Heart right ventricle (tissue), 16 donors: ENCODE data around the gene CLCF1. TPM values are rescaled to one million over a fixed set of nuclear protein-coding genes. Genes with fewer than 3 reads are reported as not detected.

Source experiments
- ATAC-seq, 8 donors: fragments of 200-7000 bp; cut with Tn5 transposase; one replicate each; pipeline ENCODE4 v1.9.1; 2020; ENCODE audit warnings: mild to moderate bottlenecking in 8 of 8, moderate library complexity in 8 of 8, moderate number of reproducible peaks in 1 of 8
- DNase-seq, 2 donors: peaks; one replicate each; pipeline ENCODE4 v3.0.0-alpha.2; 2020
- H3K27ac ChIP-seq, 10 donors: fragments of 200-600 bp; sonication (generic) in 2 of 10; one replicate each; pipeline versions ENCODE4 v1.5.0 to v1.8.0; 2020 to 2022; ENCODE audit warnings: mild to moderate bottlenecking in 3 of 10
- H3K27me3 ChIP-seq, 7 donors: fragments of 200-600 bp; one replicate each; pipeline ENCODE4 v1.8.0; 2021 to 2022; ENCODE audit warnings: mild to moderate bottlenecking in 2 of 7
- H3K36me3 ChIP-seq, 9 donors: fragments of 200-600 bp; sonication (generic) in 1 of 9; one replicate each; pipeline versions ENCODE4 v1.5.0 to v1.8.0; 2020 to 2022; ENCODE audit warnings: mild to moderate bottlenecking in 2 of 9
- H3K4me1 ChIP-seq, 9 donors: fragments of 200-600 bp; sonication (generic) in 1 of 9; one replicate each; pipeline versions ENCODE4 v1.5.0 to v1.8.0; 2020 to 2022; ENCODE audit warnings: mild to moderate bottlenecking in 4 of 9
- H3K4me3 ChIP-seq, 10 donors: fragments of 200-600 bp; sonication (generic) in 2 of 10; one replicate each; pipeline versions ENCODE4 v1.5.0 to v1.8.0; 2020 to 2022; ENCODE audit warnings: mild to moderate bottlenecking in 7 of 10, moderate library complexity in 2 of 10
- H3K9me3 ChIP-seq, 11 donors: fragments of 200-600 bp in 10 of 11; sonication (generic) in 2 of 11; one replicate each; pipeline versions ENCODE4 v1.5.0 to v1.8.0; 2013 to 2022; ENCODE audit warnings: mild to moderate bottlenecking in 2 of 11, control low read depth in 1 of 11, moderate library complexity in 1 of 11
- WGBS, 2 donors: extraction: QIAGEN DNeasy Blood & Tissue Kit; methylation state at CpG; one replicate each; pipeline ENCODE4 v1.1.7; 2013; ENCODE audit warnings: inconsistent platforms in 1 of 2; 5-methylcytosine and 5-hydroxymethylcytosine counted together
- intact Hi-C, 10 donors: fragments of 100-400 bp; cut with DNase I; formaldehyde crosslinking; loops; one replicate each; pipeline versions ENCODE4 v1.11.1 to v1.14.2; 2022
- polyA plus RNA-seq, 2 donors: library from polyadenylated mRNA; stranded (reverse); fragments of 200-250 nt; gene quantifications; one replicate each; pipeline ENCODE4 v1.2.3, GENCODE V29; 2013
- total RNA-seq, 10 donors: library from RNA; stranded (reverse); fragmentation: NEBNext Ultra II Directional in 3 of 10; extraction: Animal tissue kit (Norgen Biotek cat#: 25700) in 3 of 10; gene quantifications; one replicate each; pipeline versions ENCODE4 v1.2.1 to v1.2.4, GENCODE V29; 2021 to 2023
- TF ChIP-seq, protein P1 (sequence below), 9 donors: fragments of 200-600 bp; sonication (generic) in 2 of 9; IDR thresholded peaks; one replicate each; pipeline versions ENCODE4 v1.5.0 to v1.8.0; 2021 to 2022; ENCODE audit warnings: antibody characterized with exemption in 9 of 9, mild to moderate bottlenecking in 5 of 9, moderate library complexity in 1 of 9
- donor health status: Arrhythmogenic right ventricular cardiomyopathy.
- donor health status: ischemic (EF 13 %, LVEDD 7.1; RV severe dilation, severe dysfunction).
- donor health status: healthy with polysubstance abuse.
- donor health status: DM: no; HTN: yes; CAD: no.
- donor health status: DM: no; HTN: no; CAD: no.
- donor health status: ischemic (EF 25% LVEDD 6.9; RV normal size, moderate dysfunction).
- donor health status: ischemic (EF 25% LVEDD 5.7; RV mildly dilated, moderate dysfunction).
- donor health status: healthy.
- donor health status: DM: yes; HTN: yes; CAD: no.
- donor health status: Ischemic cardiomyopathy.
- donor health status: ischemic (EF 35%, LVEDD 5.7; RV mildly dilated, moderate dysfunction).
- donor health status: nonischemic (EF 11% LVEDD 7.7; RV severe dilation, severe dysfunction).
- donor health status: DM: yes; HTN: yes; CAD: no.
- donor health status: PGD.
- donor health status: ischemic (EF 29% LVEDD 5.4; RV normal size, mild dysfunction).
- donor health status: nonischemic (EF 23%, LVEDD 6.1; RV moderate dilation, normal function).

Gene CLCF1
- total and polyA plus RNA-seq, 12 donors: 0.31 to 12.3 (median 1.2) TPM

DNA sequence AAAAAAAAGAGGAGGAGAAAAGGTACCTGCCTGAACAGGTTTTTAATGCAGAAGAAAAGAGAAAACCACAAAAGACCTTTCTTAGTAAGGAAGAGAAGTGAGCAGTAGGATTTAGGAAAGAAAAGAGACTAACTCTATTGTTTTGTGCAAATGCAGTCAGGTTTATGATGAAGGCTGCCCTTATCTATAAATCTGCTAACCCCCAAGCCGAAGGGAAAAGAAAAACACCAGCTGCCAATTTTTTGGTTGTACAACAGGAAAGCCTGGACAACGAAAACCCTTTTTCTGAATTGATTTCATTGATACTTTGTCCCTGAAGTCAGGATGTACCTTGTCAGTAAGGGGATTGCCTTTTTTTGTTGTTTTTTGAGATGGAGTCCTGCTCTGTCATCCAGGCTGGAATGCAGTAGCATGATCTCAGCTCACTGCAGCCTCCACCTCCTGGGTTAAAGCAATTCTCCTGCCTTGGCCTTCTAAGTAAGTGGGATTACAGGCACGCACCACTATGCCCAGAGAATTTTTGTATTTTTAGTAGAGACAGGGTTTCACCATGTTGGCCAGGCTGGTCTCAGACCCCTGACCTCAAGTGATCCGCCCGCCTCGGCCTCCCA is 41.2 kb downstream of the CLCF1 start:
- Histone ChIP-seq H3K36me3 (peaks cover 0 to 18% (median 0%) of the 10 kb centered on the region in 9 donors), H3K9me3 (no peaks in the 10 kb centered on the region), H3K4me3 (no peak overlapping the region), H3K4me1 (no peaks in the 10 kb centered on the region), H3K27ac (no peak overlapping the region), H3K27me3 (no peaks in the 10 kb centered on the region)
- DNase-seq (no peak), ATAC-seq (no peak)
- intact Hi-C loops: no loop called here
- TF ChIP-seq, protein P1, sequence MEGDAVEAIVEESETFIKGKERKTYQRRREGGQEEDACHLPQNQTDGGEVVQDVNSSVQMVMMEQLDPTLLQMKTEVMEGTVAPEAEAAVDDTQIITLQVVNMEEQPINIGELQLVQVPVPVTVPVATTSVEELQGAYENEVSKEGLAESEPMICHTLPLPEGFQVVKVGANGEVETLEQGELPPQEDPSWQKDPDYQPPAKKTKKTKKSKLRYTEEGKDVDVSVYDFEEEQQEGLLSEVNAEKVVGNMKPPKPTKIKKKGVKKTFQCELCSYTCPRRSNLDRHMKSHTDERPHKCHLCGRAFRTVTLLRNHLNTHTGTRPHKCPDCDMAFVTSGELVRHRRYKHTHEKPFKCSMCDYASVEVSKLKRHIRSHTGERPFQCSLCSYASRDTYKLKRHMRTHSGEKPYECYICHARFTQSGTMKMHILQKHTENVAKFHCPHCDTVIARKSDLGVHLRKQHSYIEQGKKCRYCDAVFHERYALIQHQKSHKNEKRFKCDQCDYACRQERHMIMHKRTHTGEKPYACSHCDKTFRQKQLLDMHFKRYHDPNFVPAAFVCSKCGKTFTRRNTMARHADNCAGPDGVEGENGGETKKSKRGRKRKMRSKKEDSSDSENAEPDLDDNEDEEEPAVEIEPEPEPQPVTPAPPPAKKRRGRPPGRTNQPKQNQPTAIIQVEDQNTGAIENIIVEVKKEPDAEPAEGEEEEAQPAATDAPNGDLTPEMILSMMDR (IDR thresholded peaks at IDR 0.05): no peak
- WGBS, 2 donors: 84 to 91% methylated on average over 6 of the region's 6 CpGs

DNA sequence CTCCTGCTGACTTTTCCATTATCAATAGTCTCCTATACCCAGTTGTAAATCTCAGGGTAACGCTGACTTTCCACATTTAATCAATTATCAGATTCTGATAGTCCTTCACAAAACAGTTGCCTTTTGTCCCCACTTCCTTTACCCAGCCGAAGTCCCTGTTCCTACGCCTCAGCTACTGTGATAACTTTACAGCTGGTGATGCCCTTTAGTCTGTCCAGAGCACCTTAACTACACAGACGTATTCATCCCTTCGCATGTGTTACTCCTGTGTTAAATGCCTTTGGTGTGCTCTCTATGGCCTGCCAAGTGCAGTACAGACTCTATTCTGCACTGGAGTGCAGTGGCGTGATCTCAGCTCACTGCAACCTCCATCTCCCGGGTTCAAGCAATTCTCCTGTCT is 49.9 kb downstream of the CLCF1 start:
- H3K4me3 ChIP-seq: no peak overlapping the region
- WGBS, 2 donors: 86 to 90% methylated on average over 7 of the region's 7 CpGs
- no peaks in the 10 kb centered on the region for H3K9me3 ChIP-seq
- H3K27me3 ChIP-seq: no peaks in the 10 kb centered on the region
- H3K27ac ChIP-seq: no peak overlapping the region
- no peak for DNase-seq
- intact Hi-C loops: no loop called here
- TF ChIP-seq, protein P1 (IDR thresholded peaks at IDR 0.05): no peak
- peaks cover 0 to 11% (median 0%) of the 10 kb centered on the region in 9 donors for H3K36me3 ChIP-seq
- peaks cover under 1 to 9% (median 6%) of the 10 kb centered on the region in 9 donors for H3K4me1 ChIP-seq
- ATAC-seq: no peak

DNA sequence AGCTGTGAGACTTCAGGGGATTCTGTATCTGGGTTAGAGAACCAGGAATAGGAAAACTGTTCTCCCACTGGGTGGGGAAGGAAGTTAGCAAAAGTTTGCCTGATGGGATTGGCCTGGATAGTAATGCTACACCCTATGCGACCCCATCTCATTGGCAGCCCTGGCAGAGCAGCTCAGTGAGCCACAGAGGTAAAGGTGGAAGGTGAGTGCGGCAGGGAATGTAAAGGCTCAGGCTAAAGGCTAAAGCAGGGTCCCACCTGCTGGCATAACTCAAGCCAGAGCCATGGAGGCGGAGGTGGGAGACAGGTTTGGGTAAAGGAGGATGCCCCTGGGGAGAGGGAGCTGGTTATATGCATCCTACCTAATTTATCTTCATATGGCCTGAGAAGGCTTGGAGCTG is 51.3 kb downstream of the CLCF1 start:
- Histone ChIP-seq H3K27ac (no peak overlapping the region), H3K4me3 (no peak overlapping the region), H3K9me3 (no peaks in the 10 kb centered on the region), H3K36me3 (peaks cover 0 to 11% (median 0%) of the 10 kb centered on the region in 9 donors), H3K4me1 (peaks cover 4 to 15% (median 12%) of the 10 kb centered on the region in 9 donors), H3K27me3 (no peaks in the 10 kb centered on the region)
- WGBS, 2 donors: 96 to 97% methylated on average over 3 of the region's 3 CpGs
- no peak for DNase-seq
- no peak for ATAC-seq
- intact Hi-C loops: no loop called here
- TF ChIP-seq, protein P1 (IDR thresholded peaks at IDR 0.05): no peak

DNA sequence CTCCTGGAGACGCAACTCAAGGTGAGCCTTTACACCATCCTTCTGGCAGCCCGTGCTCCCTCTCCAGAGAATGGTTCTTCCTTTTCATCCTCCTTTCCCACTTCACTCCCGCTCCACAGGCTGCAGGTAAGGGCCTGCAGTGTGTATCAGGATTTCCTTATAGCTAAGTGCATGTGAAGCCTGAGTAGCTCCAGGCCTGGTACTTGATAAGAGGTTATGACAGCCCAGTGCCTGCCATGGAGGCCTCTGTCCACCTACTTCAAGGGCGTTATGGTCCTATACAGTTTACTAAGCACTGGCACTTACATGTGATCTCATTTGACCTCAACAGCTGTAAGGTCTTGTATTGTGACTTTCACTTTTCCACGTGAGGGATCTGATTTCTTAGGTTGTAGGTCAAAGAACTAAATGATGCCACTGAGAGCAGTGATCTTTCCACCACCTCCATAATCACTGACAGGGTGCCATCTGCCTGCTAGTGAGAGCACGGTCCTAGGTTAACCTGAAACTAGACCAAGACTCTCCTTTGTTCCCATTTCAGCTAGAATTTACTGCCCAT is 52.0 kb downstream of the CLCF1 start:
- Histone ChIP-seq H3K27me3 (no peaks in the 10 kb centered on the region), H3K27ac (no peak overlapping the region), H3K9me3 (no peaks in the 10 kb centered on the region), H3K4me3 (no peak overlapping the region), H3K36me3 (peaks cover 0 to 11% (median 0%) of the 10 kb centered on the region in 9 donors), H3K4me1 (peaks cover 4 to 22% (median 16%) of the 10 kb centered on the region in 9 donors)
- TF ChIP-seq, protein P1 (IDR thresholded peaks at IDR 0.05): no peak
- no peak for ATAC-seq
- no peak for DNase-seq
- intact Hi-C loops: no loop called here
- WGBS, 2 donors: 83 to 86% methylated on average over 6 of the region's 6 CpGs
